GM19463 (cell line): Measurements from ENCODE around the gene STN1.
"Not testable (repeated sequence)": the region's sequence is repeated elsewhere in the genome, so short reads cannot be mapped to it uniquely, and the experiment has no call there.

Source experiments
- ATAC-seq: cut with Tn5 transposase; IDR thresholded peaks from one replicate; pipeline ENCODE4 v1.9.1; 2021; ENCODE audit warnings: mild to moderate bottlenecking, moderate library complexity; ENCODE audit not compliant: unreplicated experiment

STN1 gene

DNA sequence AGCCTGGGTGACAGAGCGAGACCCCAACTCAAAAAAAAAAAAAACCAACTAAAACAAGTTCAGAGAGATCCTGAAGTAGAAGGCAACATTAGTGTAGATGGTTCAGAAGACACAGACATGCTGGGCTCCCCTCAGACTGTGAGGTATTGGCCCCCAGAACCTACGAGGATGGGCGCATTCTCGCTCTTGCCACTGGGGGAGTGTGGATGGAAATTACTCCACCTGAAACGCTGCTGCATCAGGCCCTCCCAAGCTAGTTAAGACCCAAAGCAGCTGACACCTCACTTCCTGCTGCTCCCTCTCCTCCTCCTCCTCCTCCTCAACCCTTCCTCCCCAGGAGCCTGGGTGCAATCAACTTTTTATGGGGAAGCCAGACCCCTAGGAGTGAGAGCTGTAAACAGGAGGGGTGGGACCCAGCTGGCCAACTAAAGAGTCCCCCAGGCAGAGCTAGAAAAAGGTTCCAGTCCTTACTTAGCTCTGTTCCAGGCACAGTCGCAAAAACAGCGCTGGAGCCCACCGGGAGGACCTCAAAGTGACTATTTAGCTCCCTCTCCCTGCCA lies 70.0 kb downstream of the STN1 start:
- no peak for ATAC-seq

DNA sequence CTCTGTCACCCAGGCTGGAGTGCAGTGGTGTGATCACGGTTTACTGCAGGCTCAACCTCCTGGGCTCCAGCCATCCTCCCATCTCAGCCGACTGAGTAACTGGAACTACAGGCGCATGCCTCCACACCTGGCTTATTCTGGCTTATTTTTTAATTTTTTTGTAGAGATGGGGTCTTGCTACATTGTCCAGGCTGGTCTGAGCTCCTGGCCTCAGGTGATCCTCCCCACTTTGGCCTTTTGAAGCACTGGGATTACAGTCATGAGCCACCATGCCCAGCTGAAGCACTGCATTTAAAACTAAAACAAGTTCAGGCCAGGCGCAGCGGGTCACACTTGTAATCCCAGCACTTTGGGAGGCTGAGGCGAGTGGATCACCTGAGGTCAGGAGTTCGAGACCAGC lies 70.6 kb downstream of the STN1 start:
- no peak for ATAC-seq

DNA sequence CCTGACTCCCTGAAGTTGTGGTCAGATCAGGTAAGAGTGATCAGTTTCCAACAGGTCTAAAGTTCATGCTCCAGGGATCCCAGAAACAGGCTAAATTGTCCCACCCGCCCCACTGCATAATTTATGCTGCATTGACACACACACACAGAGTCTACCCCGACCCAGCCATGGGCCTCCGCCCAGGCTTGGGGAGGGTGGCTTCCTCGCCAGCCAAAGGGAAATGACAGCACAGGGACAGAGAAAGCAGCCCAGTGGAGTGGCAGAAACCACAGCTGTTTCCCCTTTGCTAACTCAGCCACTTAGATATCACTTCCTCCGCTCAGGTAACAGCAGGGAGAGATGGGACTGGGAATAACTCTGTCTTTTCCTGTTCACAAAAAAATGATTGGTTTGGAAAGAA lies 72.0 kb downstream of the STN1 start:
- ATAC-seq, result no peak

DNA sequence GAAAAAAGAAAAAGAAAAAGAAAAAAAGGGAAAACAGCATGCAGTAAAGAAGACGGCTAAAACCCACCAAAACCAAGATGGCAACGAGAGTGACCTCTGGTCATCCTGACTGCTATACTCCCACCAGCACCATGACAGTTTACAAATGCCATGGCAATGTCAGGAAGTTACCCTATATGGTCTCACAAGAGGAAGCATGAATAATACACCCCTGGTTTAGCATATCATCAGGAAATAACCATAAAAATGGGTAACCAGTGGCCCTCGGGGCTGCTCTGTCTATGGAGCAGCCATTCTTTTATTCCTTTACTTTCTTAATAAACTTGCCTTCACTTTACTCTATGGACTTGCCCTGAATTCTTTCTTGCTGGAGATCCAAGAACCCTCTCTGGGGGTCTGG lies 72.6 kb downstream of the STN1 start:
- not testable (repeated sequence) for ATAC-seq

DNA sequence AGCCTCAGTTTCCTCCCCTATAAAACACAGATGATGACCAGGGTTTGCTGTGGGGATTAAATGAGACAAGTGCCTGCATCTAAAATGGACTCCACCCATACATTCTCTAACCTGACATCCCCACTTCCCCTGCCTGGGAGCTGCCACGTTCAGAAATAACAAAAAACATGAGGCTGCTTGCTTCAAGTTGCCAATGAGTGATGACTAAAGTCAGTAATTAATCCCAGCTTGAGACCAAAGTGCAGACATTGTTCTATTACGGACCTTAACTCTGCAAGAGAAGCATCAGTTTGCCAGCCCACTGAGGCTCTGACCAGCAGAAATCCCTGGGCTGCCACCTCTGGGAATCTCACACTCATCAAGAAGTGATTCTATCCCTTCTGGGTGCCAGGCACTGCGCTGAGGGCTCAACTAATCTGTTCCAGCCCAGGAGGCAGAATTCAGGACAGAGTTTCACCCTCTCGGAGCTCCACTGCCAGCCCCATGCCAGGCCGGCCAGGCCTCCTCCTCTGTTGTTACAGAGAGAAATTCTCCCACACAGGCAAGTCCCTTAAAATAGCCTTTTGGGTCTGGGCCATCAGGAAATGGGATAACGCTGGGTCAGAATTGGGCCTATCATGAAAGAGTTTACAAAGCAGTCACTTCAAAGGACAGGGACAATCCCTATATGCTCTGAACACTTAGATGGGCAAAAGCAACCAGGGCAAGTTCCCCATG lies 74.0 kb downstream of the STN1 start:
- ATAC-seq, result no peak

DNA sequence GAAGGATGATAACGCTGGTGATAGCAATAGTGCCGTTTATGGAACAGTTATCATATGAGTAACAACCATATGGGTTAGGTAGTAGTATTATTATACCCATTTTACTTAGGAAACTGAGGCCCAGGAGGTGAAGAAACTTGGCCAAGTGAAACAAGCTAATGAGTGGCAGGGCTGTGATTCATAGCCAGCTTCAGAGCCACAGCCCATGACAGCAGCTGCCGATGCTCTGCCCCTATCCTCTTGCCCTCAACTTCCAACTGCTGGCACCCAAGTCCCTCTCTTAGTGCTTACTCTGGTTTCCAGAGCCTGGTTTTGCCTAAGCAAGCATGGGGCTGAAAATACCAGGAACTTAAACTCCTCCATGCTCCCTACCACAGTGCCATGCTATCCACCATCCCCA lies 74.9 kb downstream of the STN1 start:
- ATAC-seq, result no peak

DNA sequence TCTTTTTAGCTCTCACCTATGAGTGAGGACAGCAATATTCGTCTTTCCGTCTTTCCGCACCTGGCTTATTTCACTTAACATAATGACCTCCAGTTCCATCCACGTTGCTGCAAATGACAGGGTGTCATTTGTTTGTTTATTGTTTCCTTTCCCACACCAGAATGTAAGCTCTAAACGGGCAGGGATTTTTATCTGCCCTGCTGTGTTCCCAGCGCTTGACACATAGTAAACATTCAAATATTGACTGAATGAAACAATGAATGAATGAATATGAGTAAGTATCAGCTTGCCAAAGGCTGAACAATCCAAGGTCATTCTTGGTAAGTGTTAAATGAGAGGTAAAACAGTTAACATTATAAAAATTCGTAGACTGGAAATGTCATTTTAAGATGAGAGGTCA lies 75.4 kb downstream of the STN1 start:
- ATAC-seq, result no peak

DNA sequence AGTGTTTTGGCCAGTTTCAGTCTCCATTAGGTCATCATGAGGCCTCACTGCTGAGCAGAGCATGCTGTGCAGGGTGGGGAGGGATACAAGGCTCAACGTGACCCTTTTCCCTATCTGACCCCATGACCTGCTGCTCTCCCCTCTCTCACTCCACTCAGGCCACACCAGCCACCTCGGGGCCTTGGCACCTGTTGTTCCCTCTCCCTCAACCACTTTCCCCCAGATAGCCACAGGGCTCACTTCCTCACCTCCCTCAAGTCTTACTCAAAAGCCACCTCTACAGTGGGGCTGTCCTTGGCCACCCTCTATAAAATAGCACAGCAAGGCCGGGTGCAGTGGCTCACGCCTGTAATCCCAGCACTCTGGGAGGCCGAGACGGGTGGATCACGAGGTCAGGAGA lies 76.5 kb downstream of the STN1 start:
- no peak for ATAC-seq

DNA sequence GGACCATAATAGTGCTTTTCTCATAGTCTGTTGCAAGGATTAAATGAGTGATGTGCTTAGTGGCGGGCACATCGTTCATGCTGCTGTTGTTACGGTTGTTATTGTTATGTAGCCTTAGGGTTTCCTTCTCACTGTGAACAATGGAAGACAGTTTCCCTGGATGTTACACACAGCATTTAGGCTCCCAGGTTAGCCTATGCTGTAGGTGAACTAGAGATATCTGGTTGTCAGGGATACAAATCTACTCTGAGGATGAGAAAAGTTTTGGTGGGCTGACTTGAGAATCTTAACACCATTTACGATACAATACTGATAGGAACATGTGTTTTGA lies 77.3 kb downstream of the STN1 start:
- no peak for ATAC-seq

DNA sequence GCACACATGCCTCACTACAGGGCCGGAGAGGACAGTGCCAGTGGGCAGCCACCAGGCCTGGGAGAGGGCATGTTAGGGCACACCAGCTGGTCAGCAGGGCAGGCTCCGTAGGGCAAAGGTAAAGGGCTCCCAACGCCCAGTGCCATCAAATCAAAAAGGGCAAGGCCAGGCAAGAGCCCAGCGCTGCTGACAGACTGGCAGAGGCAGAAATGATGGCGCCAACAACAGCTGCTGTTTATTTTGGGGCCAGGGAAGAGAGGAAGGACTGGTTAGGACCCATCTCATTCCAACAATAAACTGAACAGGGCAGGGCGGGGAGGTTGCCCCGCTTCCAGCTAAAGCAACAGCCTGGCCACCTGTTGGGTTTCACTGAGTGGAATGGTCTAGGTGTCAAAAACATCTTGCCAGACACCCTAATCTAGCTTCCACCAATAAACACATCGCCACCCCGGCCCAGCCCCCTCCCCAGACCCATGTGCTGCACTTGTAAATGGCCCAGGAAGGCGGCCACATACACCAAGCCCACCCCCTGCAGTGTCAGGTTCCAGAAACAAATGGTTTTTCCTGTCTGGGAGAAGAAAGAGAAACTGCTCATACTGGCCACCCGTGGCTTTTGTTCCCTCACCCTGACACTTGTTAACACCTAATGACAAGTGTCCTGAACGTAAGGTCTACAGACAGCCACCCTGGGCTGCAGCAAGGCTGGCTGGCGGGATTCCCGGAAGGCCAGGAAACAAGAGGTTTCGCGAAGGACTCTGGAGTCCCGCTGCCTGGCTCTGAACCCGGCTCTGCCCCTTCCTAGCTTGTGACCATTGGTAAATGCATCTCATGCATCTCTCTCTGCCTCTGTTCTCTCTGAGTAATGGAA lies 77.9 kb downstream of the STN1 start:
- no peak for ATAC-seq

DNA sequence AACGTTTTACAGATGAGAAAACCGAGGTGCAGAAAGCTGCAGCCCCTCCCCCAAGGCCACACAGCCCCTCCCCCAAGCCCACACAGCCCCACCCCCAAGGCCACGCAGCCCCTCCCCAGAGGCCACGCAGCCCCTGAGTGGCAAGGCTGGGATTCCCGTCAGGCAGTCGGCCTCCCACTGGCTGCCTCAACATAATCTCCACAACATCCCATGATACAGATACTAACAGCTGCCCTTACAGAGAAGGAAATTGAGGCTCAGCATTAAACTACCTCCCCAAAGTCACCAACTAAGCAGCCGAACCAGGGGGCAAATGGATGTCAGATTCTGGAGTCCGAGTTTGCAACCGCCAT lies 78.5 kb downstream of the STN1 start:
- ATAC-seq, result no peak

DNA sequence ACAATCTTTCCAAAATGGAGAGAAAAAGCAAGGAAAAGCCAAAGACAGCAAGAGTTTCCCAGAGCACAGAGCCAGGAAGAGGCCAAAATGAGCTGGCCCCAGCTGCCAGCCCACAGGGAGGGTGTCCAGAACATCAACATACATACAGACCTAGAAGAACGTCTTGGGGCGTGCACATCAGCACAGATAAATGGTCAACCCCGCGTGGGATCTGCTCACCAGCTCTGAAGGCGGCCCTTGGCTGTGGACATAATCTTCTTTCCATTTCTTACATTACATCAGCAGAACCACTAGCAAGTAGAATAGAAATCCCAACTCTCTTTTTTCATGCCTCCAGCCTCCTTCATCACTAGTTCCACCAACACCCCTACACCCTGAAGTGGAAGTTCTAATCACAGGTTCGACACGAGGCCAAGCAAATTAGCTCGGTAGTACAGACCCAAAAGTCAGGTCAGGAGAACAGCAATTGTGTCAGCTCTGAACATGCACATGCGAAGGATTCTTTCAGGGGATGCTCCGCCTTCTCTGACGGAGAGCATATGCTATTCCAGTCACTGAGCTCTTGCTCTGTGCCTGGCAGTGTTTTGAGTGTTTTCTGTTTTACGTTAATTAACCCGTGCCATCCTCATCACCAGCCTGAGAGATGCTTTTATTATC lies 79.0 kb downstream of the STN1 start:
- ATAC-seq, result no peak

DNA sequence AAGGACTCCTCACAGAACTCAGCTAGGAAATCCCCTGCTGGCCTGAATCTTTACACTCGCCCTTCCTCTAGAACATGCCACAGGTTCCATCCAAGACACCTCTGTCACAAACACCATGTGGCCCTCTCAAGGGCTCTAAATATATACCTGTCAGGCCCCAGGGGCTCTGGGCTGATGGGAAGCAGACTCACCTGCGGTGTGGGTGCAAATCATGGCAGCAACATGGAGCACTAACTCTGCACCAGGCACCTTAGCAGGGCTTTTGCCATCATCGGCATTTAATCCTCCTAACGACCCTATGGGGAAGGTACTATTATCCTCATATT lies 80.0 kb downstream of the STN1 start:
- no peak for ATAC-seq

DNA sequence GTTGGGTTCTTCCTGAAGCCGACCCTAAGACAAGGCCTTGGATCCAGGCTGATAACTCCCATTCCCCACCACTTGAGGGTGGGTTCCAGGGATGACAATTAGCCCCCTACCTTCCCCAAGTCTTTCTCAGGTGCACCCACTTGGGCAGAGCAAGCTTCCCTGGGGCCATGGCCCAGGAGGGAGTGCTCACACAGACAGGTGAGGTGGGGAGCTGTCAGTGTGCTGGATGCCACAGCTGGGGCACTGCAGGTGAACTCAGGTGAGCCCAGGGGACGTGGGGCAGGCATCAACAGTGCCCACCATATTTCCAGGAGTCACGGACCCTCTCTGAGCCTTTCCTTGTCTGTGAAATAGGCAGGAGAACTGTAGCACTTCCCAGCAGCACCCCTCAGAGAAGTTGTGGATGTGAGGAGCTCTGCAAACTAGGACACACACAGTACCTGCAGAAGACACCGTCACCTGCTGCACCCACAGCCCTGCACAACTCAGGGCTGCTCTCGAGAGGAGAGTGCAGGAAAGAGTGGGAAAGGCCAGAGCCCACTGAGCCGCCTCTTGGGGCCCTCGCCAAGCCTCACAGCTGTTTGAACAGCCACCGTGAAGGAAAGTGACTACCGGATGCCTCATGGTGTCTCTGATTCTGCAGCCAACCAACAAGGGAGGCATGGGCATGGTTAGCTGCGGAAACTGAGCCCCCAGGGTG lies 80.5 kb downstream of the STN1 start:
- no peak for ATAC-seq

DNA sequence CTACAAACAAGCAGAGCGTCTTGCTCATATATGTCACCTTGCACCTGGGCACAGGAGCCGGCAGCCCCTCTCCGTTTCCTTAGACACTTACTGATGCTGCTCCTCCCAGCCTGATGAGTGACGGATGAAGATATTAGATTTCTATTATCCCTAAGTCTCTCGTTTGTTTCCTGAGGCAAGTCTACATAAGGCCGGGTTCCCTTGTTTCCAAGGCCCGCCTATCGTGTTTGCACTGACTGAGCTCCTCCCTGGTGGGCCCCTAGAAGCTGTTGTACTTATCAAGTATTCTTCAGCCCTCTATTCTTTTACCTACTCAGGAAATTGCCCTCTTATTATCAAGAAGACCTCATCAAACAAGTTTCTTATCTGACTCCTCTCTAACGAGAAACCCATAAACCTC lies 81.1 kb downstream of the STN1 start:
- ATAC-seq, result no peak

DNA sequence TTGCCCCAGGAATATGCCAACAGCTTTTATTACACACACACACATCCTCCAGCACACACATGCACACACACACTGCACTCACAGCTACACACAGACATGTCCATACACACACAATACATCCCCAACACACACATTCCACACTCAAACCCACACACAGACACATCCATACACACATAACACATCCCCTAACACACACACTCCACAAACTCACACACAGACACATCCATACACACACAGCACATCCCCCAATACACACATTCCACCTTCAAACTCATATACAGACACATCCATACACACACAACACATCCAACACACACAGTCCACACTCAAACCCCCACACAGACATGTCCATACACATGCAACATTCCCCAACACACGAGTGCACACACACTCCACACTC lies 81.7 kb downstream of the STN1 start:
- no peak for ATAC-seq

DNA sequence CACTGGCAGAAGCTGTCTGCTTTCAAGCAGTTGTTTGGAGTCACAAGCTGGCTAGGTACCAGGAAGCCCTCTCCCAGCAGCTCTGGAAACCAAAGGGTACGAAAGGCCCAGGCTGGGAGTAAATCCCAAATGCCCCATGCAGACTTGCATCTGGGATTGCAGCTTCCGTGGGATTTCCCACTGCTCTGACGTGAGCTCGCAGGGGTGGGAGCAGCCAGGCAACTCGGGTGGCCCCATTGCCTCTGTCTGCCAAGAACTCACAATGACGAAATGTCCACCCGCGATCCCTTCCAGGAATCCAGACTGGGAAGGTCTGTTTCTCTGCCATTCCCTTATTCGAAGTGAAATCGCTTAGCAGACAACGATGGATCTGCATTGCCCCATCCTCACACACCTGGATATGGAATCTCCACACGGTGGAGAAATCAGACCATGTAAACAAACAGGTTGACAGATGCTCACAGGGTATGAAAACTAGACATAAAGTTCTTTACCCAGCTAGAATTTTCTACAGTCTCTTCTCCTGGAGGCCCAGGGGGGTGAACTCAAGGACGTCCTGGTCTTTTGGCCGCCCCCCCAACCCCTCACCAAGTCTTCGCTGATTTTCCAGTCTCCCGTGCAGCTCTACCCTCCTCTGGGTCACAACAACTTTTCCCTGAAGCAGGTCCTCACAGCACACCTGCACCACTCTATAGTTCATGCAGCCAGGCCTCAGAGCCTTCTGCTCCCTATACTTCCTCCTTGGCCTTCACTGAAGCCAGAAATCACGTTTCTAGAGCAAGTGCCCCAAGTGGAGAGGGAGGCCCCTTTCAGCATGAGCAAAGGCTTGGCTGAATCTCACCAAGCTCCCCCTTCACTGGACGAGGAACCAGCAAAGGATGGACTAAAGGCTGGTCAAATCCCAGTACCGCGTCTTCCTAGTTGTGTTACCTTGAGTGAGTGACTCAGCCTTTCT lies 82.6 kb downstream of the STN1 start:
- no peak for ATAC-seq

DNA sequence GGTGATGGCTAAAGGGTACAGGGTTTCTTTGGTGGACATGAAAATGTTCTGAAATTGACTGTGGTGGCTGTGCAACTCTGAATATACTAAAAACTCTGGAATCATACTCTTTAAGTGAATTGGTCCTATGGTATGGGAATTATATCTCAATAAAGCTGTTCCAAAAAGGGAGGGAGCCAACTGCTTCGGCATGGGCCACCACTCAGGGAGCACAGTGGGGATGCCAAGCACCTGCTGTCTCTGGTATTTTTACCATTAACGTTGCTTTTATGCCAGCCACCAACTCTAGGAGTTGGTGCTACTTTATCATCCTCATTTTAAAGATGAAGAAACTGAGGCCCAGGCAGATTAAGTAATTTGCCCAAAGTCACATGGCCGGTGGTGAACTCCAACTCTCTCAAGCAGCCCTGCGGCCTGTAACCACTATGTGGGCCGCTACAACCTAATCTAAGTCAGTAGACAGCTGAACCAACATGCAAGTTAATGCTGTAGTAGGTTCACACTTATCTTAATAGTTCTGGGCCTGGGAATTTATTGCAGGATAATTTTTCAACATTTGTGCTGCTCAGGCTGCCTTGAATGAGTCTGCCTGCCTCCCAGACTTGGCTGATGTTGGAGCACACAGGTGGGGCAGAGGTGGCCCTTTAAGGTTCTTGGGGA lies 83.4 kb downstream of the STN1 start:
- no peak for ATAC-seq

DNA sequence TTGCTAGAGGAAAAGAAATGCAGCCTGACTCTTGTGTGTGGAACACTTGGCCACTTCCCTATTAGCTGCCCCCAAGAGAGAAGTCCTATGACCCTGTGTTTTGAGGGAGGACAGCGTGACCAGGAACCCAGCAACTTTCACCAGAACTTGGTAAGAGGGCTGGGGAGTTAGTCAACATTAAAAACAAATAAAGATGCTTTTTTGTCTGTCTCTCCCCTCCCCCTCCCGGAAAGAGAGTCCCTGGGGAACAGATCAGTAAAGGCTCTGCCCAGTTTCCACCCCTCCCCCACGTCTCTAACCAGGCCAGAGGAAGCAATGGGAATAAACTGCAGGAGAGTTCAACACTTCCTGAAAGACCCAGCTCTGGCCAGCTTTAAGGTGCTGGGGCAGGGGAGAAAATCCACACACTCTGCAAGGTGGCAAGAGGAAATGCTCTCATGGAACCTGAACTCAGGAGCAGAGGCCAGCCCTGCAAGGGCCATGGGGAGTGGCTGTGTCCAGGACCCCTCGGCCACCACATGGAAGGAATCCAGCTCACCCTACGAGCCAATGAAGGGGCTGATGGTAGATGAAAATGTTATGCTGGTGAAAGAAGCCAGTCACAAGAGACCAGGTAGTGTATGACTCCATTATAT lies 84.1 kb downstream of the STN1 start:
- ATAC-seq, result no peak
